HepG2 (cell line): ENCODE measurements around the gene TBC1D12. TPM values are rescaled to one million over a fixed set of nuclear protein-coding genes. Genes with fewer than 3 reads are reported as not detected.

Experiments
- CHD2 ChIP-seq: IDR thresholded peaks from 2 replicates; pipeline ENCODE4 v1.6.1; 2011; ENCODE audit warnings: low read depth, low read length, improper control_type of control experiment
- ELF1 ChIP-seq: sonication (generic); formaldehyde crosslinking; IDR thresholded peaks from 2 replicates; pipeline ENCODE4 v1.4.0; 2020; ENCODE audit warnings: missing genetic modification reagents
- FLYWCH1 ChIP-seq: sonication (generic); formaldehyde crosslinking; IDR thresholded peaks from 2 replicates; pipeline ENCODE4 v1.8.1; 2023; ENCODE audit warnings: mild to moderate bottlenecking, missing genetic modification reagents
- HCFC1 ChIP-seq: fragments of 150-350 bp; IDR thresholded peaks from 2 replicates; pipeline ENCODE4 v1.6.1; 2014; ENCODE audit warnings: low read depth, low read length
- HNF4A ChIP-seq: sonication (generic); formaldehyde crosslinking; IDR thresholded peaks from 2 replicates; pipeline ENCODE4 v1.4.0; 2020; ENCODE audit warnings: missing genetic modification reagents
- KDM3A ChIP-seq: IDR thresholded peaks from 2 replicates; pipeline ENCODE4 v1.6.1; 2018; ENCODE audit warnings: low read depth, missing compliant biosample characterization
- MAF1 ChIP-seq: sonication (generic); formaldehyde crosslinking; IDR thresholded peaks from 2 replicates; pipeline ENCODE4 v1.5.0; 2020; ENCODE audit warnings: missing genetic modification reagents, borderline replicate concordance
- MEIS2 ChIP-seq: sonication (generic); formaldehyde crosslinking; IDR thresholded peaks from 2 replicates; pipeline ENCODE4 v1.9.0; 2021; ENCODE audit warnings: mild to moderate bottlenecking, missing genetic modification reagents
- MTF1 ChIP-seq: sonication (generic); formaldehyde crosslinking; IDR thresholded peaks from 2 replicates; pipeline ENCODE4 v1.5.0; 2020; ENCODE audit warnings: missing genetic modification reagents
- NFYB ChIP-seq: sonication (generic); formaldehyde crosslinking; IDR thresholded peaks from 2 replicates; pipeline ENCODE4 v1.4.0; 2020; ENCODE audit warnings: missing genetic modification reagents
- NFYC ChIP-seq: IDR thresholded peaks from 2 replicates; pipeline ENCODE4 v1.6.1; 2016; ENCODE audit warnings: missing genetic modification reagents, missing compliant biosample characterization
- SMC3 ChIP-seq: IDR thresholded peaks from 2 replicates; pipeline ENCODE4 v1.6.1; 2011; ENCODE audit warnings: low read length, improper control_type of control experiment
- SP4 ChIP-seq: sonication (generic); formaldehyde crosslinking; IDR thresholded peaks from 2 replicates; pipeline ENCODE4 v1.8.1; 2023; ENCODE audit warnings: mild to moderate bottlenecking, missing genetic modification reagents
- TRAFD1 ChIP-seq: sonication (generic); formaldehyde crosslinking; IDR thresholded peaks from 2 replicates; pipeline ENCODE4 v1.5.1; 2020; ENCODE audit warnings: missing genetic modification reagents, mild to moderate bottlenecking, borderline replicate concordance
- ZBTB44 ChIP-seq: sonication (generic); formaldehyde crosslinking; IDR thresholded peaks from 2 replicates; pipeline ENCODE4 v1.4.0; 2020; ENCODE audit warnings: missing genetic modification reagents
- ZFAT ChIP-seq: sonication (generic); formaldehyde crosslinking; conservative IDR thresholded peaks from 2 replicates; pipeline ENCODE4 v1.8.1; 2023; ENCODE audit warnings: missing genetic modification reagents, inconsistent platforms
- ZMYM2 ChIP-seq: sonication (generic); formaldehyde crosslinking; IDR thresholded peaks from 2 replicates; pipeline ENCODE4 v1.8.0; 2022; ENCODE audit warnings: mild to moderate bottlenecking, missing genetic modification reagents
- ZNF234 ChIP-seq: sonication (generic); formaldehyde crosslinking; conservative IDR thresholded peaks from 2 replicates; pipeline ENCODE4 v1.5.1; 2020; ENCODE audit warnings: mild to moderate bottlenecking, missing genetic modification reagents
- ZNF282 ChIP-seq: fragments of 450-650 bp; IDR thresholded peaks from 2 replicates; pipeline ENCODE4 v1.6.1; 2018; ENCODE audit not compliant: partially characterized antibody
- ZNF451 ChIP-seq: sonication (generic); formaldehyde crosslinking; IDR thresholded peaks from 2 replicates; pipeline ENCODE4 v1.5.0; 2020; ENCODE audit warnings: mild to moderate bottlenecking, missing genetic modification reagents
- ZNF552 ChIP-seq: sonication (generic); formaldehyde crosslinking; IDR thresholded peaks from 2 replicates; pipeline ENCODE4 v1.9.0; 2022; ENCODE audit warnings: missing genetic modification reagents, mild to moderate bottlenecking, borderline replicate concordance
- polyA plus RNA-seq, 8 experiments: library from polyadenylated mRNA; depleted of rRNA in 3 of 8; stranded (reverse) in 7 of 8; unstranded in 1 of 8; fragments of >200 nt; fragmentation: Illumina TruSeq in 4 of 8; extraction: Trizol in 4 of 8; gene quantifications; 2 replicates each; pipeline versions ENCODE4 v1.2.1 to v1.2.3, GENCODE V29; 2011 to 2016; ENCODE audit warnings: low read depth in 4 of 8, missing spikeins in 1 of 8, mixed read lengths in 1 of 8; ENCODE audit not compliant: insufficient read depth in 1 of 8
- total RNA-seq, 5 experiments: library from RNA; depleted of rRNA; stranded (reverse); fragments of >200 nt; fragmentation: Illumina TruSeq; extraction: Trizol; gene quantifications; 2 replicates each; pipeline ENCODE4 v1.2.3, GENCODE V29; 2016; ENCODE audit warnings: low read depth in 1 of 5
- TF ChIP-seq, protein P1 (sequence below): sonication (generic); formaldehyde crosslinking; conservative IDR thresholded peaks from 2 replicates; pipeline ENCODE4 v1.8.0; 2022; ENCODE audit warnings: missing genetic modification reagents
- TF ChIP-seq, protein P2 (sequence below): sonication (generic); formaldehyde crosslinking; IDR thresholded peaks from 2 replicates; pipeline ENCODE4 v1.4.0; 2020; ENCODE audit warnings: low read depth, missing genetic modification reagents

TBC1D12 gene
- total and polyA plus RNA-seq, 2 of the 13 experiments (the other 11 are each of a cell fraction or from before 2014, with no cell fraction given): 5.7 to 6.2 TPM

DNA sequence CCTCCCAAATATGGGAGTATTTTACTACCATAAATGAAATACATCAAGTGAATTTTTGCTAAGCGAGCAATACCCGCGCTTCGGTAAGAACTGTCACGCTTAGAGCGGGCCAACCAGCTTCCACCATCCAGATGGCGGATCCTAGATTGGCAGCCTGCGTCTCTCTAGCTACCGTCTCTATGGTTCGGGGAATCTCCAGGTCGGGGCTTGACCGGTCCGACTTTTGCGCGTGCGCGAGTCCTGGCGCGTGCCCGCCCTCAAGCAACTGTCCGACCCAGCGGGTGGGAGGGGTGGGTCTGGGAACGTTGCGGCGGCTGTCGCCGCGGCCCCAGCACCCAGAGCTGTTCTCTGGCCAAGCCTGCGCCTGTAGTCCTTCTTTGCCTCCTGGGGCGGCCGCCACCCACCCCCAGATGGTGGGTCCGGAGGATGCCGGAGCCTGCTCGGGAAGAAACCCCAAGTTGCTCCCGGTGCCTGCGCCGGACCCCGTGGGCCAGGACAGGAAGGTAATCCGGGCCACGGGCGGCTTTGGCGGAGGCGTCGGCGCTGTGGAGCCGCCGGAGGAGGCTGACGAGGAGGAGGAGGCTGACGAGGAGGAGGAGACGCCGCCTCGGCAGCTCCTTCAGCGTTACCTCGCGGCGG lies at the start of gene TBC1D12 (continued):
- TF ChIP-seq, protein P1, sequence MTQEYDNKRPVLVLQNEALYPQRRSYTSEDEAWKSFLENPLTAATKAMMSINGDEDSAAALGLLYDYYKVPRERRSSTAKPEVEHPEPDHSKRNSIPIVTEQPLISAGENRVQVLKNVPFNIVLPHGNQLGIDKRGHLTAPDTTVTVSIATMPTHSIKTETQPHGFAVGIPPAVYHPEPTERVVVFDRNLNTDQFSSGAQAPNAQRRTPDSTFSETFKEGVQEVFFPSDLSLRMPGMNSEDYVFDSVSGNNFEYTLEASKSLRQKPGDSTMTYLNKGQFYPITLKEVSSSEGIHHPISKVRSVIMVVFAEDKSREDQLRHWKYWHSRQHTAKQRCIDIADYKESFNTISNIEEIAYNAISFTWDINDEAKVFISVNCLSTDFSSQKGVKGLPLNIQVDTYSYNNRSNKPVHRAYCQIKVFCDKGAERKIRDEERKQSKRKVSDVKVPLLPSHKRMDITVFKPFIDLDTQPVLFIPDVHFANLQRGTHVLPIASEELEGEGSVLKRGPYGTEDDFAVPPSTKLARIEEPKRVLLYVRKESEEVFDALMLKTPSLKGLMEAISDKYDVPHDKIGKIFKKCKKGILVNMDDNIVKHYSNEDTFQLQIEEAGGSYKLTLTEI (CRISPR knock-in tag): no peak
- TF ChIP-seq ZNF552 (CRISPR knock-in tag) (0 out of 2 replicates have a peak, but pooled peaks have one; percentile 30), ZBTB44 (CRISPR knock-in tag) (no peak), SMC3 (no peak), ELF1 (CRISPR knock-in tag) (peak; percentile 38; the same call in 1 of the 2 replicates), HCFC1 (peak; percentile 11; the same call in 1 of the 2 replicates), NFYC (CRISPR knock-in tag) (peak; percentile 70), MEIS2 (CRISPR knock-in tag) (peak; percentile 94), TRAFD1 (CRISPR knock-in tag) (no peak), KDM3A (CRISPR knock-in tag) (peak; percentile 64; the same call in 1 of the 2 replicates), ZNF451 (CRISPR knock-in tag) (0 out of 2 replicates have a peak, but pooled peaks have one; percentile 52), CHD2 (0 out of 2 replicates have a peak, but pooled peaks have one; percentile 28), NFYB (CRISPR knock-in tag) (peak; percentile 68), HNF4A (peak; percentile 7; the same call in 1 of the 2 replicates), MTF1 (CRISPR knock-in tag) (no peak), MAF1 (CRISPR knock-in tag) (no peak), ZMYM2 (CRISPR knock-in tag) (no peak), ZNF234 (CRISPR knock-in tag) (no peak), FLYWCH1 (CRISPR knock-in tag) (no peak), ZNF282 (no peak), SP4 (CRISPR knock-in tag) (0 out of 2 replicates have a peak, but pooled peaks have one; percentile 25), ZFAT (no peak)
- TF ChIP-seq, protein P2, sequence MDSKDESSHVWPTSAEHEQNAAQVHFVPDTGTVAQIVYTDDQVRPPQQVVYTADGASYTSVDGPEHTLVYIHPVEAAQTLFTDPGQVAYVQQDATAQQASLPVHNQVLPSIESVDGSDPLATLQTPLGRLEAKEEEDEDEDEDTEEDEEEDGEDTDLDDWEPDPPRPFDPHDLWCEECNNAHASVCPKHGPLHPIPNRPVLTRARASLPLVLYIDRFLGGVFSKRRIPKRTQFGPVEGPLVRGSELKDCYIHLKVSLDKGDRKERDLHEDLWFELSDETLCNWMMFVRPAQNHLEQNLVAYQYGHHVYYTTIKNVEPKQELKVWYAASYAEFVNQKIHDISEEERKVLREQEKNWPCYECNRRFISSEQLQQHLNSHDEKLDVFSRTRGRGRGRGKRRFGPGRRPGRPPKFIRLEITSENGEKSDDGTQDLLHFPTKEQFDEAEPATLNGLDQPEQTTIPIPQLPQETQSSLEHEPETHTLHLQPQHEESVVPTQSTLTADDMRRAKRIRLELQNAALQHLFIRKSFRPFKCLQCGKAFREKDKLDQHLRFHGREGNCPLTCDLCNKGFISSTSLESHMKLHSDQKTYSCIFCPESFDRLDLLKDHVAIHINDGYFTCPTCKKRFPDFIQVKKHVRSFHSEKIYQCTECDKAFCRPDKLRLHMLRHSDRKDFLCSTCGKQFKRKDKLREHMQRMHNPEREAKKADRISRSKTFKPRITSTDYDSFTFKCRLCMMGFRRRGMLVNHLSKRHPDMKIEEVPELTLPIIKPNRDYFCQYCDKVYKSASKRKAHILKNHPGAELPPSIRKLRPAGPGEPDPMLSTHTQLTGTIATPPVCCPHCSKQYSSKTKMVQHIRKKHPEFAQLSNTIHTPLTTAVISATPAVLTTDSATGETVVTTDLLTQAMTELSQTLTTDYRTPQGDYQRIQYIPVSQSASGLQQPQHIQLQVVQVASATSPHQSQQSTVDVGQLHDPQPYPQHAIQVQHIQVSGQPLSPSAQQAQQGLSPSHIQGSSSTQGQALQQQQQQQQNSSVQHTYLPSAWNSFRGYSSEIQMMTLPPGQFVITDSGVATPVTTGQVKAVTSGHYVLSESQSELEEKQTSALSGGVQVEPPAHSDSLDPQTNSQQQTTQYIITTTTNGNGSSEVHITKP (CRISPR knock-in tag): 0 out of 2 replicates have a peak, but pooled peaks have one; percentile 21
